Pericardium fibroblast (primary cell): ENCODE measurements around the gene RAPH1. TPM values are rescaled to one million over a fixed set of nuclear protein-coding genes. Genes with fewer than 3 reads are reported as not detected.

ENCODE experiments used
- total RNA-seq: library from RNA; depleted of rRNA; stranded (reverse); fragments of >200 nt; gene quantifications from 2 replicates; pipeline ENCODE4 v1.2.3, GENCODE V29; 2015

Gene RAPH1, protein sequence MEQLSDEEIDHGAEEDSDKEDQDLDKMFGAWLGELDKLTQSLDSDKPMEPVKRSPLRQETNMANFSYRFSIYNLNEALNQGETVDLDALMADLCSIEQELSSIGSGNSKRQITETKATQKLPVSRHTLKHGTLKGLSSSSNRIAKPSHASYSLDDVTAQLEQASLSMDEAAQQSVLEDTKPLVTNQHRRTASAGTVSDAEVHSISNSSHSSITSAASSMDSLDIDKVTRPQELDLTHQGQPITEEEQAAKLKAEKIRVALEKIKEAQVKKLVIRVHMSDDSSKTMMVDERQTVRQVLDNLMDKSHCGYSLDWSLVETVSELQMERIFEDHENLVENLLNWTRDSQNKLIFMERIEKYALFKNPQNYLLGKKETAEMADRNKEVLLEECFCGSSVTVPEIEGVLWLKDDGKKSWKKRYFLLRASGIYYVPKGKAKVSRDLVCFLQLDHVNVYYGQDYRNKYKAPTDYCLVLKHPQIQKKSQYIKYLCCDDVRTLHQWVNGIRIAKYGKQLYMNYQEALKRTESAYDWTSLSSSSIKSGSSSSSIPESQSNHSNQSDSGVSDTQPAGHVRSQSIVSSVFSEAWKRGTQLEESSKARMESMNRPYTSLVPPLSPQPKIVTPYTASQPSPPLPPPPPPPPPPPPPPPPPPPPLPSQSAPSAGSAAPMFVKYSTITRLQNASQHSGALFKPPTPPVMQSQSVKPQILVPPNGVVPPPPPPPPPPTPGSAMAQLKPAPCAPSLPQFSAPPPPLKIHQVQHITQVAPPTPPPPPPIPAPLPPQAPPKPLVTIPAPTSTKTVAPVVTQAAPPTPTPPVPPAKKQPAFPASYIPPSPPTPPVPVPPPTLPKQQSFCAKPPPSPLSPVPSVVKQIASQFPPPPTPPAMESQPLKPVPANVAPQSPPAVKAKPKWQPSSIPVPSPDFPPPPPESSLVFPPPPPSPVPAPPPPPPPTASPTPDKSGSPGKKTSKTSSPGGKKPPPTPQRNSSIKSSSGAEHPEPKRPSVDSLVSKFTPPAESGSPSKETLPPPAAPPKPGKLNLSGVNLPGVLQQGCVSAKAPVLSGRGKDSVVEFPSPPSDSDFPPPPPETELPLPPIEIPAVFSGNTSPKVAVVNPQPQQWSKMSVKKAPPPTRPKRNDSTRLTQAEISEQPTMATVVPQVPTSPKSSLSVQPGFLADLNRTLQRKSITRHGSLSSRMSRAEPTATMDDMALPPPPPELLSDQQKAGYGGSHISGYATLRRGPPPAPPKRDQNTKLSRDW
- total RNA-seq, result 19.4 and 42.2 TPM in 2 replicates

DNA sequence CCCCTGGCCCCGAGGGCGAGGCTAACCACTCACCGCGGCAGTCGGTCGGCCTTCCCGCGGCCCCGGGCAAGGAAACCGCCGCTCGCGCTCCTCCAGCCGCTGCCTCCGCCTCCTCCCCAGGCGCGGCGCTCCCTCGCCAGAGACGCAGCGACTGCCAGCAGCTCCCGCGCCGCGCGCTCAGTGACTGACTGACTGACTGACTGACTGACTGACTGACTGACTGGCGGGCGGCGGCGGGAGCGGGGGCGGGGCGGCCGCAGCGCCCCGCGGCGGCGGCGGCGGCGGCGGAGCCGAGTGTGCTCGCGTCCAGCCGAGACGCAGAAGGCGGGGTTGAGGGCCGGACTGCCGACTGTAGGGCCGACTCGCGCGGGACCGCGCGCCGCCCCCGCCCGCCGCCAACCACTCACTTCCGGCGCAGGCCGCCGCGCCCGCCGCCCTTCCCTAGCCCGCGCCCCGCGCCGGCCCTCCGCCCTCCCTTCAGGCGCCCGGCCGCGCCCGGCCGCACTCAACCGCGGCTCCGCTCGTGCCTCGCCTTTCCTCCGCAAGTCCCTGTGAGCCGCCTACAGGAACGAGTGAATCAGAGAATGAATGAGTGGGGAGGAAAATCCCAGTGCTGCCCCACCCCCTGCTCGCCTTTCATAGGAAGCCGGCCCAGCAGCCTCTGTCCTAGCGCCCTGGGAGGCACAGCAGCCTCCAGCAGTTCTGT lies at the start of gene RAPH1:
TSS of gene RAPH1 (minus strand) at position 224 of the 706 bp plus-strand sequence. CDS start 39,948 bp downstream, outside the sequence.

Other genes starting within 250 kb of the RAPH1 start
- gene ABI2, start 206.9 kb downstream of the RAPH1 start, total RNA-seq, result 15.8 and 33.2 TPM in 2 replicates
- gene CD28, start 171.3 kb upstream of the RAPH1 start, total RNA-seq, result 0.12 TPM in 1 of 2 replicates, not detected in the other